Stimulated activated CD8-positive, alpha-beta memory T cell treated with anti-CD3 and anti-CD28 coated beads, Interleukin-15, amount 100 ng/mL, for 24 hours (primary cell): Measurements from ENCODE around the gene CIBAR2.

Experiments
- DNase-seq: peaks from one replicate; pipeline ENCODE4 v3.0.0-alpha.2; 2020; ENCODE audit warnings: low read depth

The CIBAR2 gene

DNA sequence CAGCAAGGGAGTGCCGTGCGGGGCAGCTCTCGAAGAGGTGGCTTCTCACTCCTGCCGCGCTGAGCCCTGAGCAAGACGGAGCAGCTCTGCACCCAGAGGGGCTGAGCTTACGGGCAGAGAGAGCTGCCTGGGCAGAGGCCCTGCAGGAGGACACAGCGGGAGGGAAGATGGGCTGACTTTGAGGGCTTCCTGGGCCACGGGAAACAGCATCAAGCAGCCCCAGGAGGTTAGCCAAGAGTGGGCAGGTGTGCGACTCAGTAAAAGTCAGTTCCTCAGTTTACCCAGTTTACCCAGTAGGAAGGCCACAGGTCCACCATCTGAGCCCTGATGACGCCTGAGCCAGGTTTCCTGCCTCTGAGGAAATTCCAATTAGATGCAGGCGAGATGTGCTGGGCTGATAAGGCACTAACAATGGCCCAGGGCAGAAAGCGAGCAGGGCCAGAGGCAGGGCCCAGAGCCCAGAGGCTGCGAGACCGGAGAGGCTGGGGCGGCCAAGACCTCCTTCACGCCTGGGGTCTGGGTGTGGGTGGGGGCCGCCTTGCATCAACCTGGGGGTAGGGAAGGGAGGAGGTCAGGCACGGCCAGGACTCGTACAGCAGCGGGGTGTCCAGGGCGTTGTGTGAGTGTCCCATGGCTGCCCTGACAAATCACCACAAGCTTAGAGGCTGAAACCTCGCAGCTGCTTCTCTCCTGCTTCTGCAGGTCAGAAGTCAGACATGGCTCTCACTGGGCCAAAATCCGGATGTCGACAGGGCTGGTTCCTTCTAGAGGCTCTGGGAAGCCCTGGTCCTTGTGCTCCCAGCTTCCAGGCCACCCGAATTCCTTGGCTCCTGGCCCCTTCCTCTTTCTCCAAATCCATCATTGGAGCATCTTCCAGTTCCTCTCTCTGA is 32.0 kb upstream of the CIBAR2 start:
- DNase-seq = no peak

DNA sequence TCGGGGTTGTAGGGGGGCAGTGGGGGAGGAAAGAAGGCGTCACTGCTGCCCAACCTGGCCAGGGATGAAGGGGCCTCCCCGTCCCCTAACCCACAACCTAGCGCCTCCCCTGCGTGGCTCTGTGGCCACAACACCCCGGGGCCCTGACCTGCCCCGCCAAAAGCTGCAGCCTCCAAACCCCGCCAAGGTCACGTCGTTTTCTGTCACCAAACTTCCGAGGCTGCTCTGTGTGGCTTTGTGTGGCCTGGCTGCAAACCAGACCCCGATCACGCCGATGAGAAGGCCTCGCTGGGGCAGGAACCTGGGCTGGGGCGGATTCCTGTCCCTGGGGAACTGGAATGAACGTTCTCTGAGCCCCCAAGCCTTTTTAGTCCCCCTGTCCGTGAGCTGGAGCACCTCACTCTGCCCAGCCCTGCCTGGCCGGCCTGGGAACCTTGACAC is 30.5 kb upstream of the CIBAR2 start:
- DNase-seq = no peak

DNA sequence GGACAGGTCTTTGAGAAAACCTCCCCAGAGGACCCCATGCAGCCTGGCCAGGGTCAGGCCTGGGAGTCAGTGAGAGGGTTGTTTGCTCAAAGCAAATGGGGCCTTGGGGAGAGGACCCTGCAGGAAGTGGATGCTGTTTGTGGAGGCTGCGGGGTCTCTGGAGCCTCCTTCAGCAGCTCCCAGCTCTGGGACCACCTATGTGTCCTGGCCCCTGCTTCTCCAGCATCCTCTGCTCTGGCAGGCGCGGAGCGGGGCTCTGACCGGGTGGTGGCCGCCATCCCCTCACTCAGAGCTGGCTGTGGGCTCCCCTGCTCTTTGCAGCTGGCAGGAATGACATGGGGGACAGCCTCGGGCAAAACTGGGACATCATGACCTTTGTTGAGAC is 29.8 kb upstream of the CIBAR2 start:
- DNase-seq = no peak

DNA sequence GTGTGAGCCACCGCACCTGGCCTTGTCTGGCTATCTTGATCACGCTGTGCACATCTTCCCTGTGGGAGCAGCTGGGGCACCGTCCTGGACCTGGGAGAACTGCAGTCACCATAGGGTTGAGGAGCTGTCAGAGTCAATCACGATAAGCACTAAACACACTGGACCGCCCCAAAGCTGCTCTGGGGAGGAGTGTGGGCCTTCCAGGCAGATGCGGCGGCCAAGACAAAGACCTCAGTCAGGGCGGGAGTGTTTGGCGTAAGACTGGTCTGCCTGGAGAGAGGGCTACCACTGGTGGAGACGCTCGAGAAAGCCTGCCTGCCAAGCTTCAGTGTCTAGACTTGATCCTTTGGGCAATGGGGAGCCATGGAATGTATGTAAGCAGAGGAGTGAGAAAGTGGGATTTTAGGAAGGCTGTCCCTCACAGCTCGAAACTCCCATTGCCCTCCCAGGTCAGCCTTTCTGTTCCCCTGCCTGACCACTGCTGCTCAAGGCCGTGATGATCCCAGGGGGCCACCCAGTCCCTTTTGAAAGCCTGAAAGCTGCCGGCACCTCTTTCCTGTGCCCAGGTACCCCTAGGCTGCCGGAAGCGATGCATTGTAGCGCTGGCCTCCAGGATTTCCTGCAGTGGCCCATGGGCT is 29.3 kb upstream of the CIBAR2 start:
- DNase-seq = no peak

DNA sequence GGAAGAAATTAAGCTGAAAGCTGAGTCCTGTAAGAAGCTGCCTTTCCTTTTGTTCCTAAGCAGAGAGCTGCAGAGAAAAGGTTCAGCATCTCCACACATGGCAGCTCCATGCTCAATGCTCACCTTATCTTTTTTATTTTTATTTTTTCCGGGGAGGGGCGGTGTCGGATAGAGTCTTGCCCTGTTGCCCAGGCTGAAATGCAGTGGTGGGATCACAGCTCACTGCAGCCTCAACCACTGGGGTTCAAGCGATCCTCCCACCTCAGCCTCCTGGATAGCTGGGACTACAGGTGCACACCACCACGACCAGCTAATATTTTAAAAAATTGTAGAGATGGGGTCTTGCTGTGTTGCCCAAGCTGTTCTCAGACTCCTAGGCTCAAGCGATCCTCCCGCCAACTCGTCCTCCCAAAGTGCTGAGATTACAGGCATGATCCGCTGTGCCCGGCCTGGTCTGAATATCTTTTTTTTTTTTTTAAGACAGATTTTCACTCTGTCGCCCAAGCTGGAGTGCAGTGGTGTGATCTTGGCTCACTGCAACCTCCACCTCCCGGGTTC is 28.3 kb upstream of the CIBAR2 start:
- DNase-seq = no peak

DNA sequence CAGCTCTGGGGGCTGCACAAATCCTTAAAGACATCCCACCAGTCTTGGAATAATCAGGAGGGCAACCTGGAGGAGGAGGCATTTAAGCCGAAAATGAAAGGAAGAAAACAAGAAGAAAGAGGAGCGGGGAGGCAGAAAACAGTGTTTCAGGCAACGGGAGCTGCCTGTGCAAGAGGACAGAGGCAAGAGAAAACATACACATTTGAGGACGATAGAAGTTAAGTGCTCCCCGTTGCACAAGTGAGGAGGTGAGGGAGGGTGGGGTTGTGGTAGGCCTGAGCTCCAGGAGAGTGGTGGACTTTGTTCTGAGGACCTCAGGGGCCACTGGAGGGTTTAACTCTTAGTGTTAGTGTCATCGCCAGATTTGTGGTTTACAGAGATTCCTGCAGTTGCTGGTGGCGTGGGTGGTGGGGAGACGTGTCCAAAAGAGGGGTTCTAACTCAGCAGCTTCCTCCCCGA is 27.6 kb upstream of the CIBAR2 start:
- DNase-seq = no peak

DNA sequence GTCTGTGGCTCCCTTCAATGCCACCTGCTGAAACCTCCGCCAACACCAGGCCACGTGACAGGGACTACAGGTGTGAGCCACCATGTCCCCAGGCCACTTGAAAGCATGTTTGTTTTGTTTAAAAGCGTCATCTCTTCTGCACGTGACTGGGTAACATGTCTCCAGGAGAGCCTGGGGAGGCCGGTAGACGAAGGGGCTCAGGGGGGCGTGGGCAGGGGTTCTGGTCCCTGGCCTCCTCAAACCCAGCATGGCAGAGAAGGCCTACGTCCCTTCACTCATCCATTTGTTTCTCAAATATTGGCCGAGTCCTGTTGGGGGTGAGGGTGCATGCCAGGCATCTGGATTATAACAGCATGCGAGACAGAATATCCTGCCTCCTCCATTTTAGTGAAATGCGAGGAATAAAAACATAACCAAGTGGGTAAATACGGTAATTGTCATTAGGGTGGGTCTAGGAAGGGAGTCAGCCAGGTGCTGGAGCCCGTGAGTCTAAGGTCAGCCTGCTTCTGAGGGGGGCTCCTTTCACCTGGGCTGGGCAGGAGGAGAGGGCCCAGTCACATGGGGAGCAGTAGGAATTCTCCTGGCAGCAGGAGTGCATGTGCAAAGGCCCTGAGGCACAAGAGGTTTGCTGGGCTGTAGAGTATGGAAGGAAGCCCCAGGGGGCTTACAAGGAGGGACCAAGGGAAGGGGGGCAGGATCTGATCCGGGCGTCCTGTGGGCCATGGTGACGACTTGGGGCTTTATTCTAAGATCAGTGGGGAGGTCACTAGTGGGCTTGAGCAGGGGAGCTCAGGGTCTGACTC is 26.8 kb upstream of the CIBAR2 start:
- no peak for DNase-seq

DNA sequence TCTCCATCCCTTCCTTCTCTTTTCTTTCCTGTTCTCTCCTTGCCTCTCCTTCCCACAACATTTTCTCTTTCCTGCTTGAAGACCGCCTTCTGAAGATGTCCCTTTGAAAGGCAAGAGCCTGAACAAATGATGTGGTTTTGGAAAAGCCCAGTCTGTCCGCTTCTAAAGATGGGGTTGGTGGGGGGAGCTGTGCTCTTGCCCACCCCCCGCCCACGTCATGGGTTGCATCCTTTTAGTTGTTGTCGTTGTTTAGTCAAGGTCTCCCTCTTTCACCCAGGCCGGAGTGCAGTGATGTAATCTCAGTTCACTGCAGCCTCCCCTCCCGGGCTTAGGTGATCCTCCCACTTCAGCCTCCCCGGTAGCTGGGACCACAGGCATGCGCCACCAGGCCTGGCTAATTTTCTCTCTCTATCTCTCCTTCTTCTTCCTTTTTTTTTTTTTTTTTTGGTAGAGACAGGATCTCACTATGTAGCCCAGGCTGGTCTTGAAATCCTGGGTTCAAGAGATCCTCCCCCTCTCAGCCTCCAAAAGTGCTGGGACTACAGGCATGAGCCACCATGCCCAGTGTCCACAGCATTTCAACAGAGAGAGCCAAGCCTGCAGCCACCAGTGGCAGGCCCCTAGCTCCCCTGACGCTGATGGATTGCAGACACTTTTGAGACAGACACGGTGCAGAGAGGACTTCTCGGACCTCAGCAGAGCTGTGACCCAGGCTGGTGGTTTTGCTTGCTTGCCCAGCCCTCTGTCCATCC is 26.0 kb upstream of the CIBAR2 start:
- no peak for DNase-seq

DNA sequence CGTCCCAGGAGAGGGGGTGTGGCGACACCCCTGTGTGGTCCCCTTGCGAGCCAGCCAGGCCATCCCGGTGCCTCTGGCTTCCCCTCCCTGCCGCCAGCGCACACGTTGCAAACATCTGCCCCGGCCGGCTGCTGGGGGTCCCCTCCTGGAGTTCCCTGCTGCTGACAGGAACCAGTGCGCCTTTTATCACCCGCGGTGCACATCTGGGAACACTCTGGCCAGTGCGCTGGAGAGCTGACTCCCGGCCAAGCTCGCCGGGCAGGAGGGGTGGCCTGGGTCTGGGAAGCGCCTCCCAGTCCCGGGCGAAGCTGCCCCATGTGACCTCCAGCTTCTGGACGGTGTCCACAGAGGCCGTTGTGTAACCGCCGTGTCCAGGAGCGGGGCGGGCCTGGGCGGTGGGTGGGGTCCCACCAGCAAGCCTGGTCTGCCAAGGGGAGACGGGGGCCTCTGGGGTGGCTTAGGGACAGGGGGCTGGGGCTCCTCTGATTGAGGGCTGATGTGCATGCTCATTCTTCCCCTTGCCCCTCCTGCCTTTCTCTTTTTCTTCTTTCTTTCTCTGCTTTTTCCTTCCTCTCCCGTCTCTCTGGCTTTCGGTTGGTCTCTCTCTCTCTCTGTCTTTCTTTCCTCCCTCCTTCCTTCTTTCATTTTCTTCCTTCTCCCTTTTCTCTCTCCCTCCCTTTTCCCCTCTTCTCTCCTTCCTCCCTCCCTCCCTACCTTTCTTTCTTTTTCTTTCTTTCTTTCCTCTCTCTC is 25.2 kb upstream of the CIBAR2 start:
- DNase-seq = no peak

DNA sequence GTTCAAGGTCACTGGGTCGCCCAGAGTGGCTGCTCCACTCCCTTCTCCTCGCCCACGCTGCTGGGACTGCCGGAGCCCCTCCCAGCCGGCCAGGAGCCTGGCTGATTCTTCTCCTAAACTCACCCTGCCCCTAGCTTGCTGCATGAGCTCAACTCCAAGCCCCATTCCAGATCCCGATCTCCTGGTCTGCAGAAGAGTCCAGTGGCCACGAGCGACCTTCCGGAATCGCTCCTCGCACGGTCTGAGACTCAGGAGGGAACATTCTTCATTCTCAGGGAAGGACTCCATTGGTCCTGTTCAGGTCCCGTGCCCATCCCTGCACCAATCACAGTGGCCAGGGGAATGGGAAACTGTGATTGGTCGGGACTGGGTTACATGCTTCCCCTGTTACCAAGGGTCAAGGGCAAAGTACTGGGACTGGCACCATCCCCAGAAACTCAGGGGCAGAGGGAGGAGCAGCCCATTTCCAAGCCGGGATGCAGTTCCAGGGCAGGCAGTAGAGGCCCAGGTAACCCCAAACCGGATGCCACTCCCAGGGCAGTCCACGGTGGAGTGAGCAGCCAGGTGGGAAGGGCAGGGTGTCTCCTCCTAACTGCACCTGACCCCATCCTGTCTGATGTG is 24.5 kb upstream of the CIBAR2 start:
- DNase-seq = no peak

DNA sequence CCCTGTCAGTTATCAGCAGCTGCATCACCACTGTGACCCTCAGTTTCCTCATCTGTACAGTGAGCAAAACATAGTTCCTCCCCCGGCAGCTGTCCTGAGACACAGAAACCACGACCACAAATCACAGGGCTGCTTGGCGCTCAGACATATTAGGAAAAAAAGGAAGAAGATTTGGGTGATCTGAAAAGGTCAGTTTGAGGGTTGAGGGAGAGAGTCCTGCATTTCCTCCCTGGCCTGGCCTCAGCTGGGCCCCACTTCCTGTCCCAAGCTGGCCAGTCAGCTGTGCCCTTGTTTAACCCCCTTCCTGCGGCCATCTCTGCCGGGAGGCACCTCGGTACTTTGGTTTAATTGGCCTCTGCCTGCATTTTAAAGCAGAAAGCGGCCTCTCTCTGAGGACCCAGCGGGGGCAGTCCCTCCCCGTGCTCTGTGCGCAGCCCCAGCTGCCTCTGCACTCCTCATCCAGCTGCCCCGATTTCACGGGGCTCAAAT is 24.0 kb upstream of the CIBAR2 start:
- DNase-seq = no peak

DNA sequence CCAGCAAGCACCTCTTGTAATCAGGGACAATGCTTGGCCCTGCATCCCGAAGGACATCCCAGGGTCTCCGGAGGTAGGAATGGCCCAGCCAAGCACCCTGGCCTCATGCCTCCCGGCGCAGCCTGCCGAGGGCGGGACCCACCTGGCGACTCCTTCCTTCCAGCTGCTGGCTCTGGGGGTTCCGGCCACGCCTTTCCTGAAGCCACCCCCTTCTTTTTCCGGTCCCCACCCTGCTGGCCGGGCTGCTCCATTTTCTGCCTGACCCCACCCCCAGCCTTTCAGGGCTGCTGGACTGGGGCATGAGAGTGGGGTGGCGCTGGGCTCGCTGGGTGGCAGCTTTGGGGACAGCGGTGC is 22.5 kb upstream of the CIBAR2 start:
- DNase-seq = no peak

DNA sequence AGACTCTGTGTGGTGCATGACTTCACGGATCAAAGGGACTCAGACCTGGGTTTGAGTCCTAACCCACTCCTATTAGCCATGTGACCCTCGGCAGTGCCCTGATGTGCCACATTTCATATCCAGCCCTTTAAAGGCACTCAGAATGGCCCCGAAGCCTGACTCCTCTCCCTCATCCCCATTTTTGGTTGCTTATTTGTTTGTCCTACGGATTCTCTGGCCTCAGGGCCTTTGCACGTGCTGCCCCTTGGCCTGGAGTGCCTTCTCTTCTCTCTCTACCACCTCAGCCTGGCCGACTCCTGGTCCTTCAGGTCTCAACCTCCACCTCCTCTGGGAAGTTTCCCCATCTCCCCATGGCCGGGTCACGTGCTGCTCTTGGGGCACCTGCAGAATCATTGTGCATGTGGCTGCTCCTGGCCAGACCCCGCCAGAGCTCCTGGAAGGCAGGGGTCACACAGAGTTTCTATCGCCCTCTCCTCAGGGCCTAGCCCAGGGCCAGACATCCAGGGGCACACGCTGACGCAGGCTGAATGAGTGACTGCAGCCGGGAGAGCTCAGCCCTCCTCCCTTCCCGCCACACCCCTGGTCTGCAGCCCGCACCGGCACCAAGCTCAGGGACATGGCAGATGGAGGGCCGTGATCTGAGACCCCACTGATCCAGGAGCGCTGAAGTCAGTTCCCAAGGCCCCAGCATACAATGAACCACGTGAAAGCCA is 22.0 kb upstream of the CIBAR2 start:
- DNase-seq = no peak

DNA sequence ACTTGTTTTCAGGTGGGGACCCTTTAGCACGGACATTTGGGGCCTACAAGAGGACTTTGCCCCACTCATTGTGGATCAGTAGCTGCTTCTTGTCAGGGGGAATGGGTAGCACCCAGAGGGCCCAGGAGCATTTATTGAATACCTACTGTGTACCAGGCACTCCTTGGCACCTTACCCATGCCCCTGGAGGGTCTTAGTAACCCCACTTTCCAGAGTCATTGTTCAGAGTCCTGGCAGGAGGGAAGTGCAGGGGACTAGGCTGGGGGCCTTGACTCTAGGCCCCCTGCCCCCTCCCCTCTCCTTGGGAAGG is 21.0 kb upstream of the CIBAR2 start:
- no peak for DNase-seq

DNA sequence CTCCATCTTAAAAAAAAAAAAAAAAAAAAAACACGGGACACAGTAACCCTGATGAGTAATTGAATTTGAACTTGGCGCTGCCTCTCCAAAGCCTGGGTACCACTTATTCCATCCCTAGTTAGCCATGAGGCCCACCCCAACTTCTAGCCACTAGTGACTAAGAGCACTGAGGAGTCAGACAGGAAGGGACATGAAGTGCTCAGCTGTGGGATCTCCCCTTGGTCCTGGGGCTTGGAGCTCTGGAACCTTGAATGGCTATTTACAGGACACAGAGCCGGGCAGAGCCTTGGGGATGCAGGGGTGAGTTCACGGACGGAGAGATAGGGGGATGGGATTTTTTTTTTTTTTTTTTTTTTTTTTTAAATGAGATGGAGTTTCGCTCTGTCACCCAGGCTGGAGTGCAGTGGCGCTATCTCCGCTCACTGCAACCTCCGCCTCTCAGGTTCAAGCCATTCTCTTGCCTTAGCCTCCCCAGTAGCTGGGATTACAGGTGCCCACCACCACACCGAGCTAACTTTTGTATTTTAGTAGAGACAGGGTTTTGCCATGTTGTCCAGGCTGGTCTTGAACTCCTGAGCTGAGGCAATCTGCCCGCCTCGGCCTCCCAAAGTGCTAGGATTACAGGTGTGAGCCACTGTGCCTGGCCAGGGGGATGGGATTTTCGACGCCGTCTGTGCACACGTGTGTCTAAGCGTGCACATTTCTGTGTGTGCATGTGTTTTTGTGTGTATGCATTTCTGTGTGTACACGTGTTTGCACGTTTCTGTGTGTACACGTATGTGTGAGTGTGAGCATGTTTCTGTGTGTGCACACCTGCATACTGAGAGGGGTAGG is 20.4 kb upstream of the CIBAR2 start:
- DNase-seq = no peak

DNA sequence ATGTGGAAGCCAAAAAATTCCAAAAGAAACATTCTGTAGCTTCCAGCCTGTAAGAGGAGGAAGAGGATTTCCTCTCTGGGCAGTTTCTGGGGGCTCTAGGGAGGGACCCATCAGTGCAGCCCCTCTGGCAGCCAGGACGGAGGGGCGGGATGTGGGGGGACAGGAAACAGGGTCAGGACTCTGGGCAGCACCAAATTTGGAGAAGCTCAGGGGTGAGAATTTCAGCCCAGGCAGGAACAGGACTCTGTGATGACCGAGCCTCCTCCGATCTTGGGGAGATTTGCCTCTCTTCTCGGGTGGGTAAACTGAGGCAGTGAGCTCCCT is 18.4 kb upstream of the CIBAR2 start:
- no peak for DNase-seq

DNA sequence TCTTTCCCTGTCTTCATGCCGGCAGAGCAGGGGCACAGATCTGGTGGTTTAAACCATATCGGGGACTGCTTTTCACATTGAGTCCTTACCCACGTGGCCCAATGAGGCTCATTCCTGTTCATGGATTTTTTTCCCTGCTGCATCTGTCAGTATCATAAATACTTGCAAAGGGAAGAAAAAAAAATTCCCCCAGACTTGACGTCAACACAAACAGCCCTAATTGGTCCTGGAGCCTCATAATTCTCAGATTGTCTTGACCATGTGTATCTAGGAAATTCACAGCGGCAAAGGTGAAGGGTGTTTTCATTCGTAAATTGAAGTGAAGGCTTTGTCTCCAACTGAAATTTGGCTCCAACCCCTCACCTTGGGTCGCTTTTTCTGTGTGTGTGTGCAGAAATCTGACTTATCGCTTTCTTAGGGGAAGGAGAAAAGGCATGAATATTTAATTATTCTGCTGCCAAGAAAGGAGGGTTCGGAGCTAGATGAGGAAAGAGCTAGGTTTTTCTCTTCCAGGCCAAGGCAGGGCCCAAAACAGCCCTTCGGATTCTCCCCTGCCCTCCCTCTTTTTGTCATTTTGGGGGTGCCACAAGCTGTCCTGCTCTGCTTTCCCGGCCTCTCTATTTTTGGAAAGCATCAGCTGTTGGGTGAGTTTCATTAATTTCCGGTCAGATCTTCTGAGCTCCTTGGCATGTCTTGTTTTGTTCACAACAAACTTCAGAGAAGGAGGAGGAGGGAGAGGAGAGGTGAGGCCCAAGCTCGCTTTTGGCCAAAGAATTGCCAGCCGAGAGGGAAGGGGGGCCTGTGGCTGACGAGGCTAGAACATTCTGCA is 17.8 kb upstream of the CIBAR2 start:
- no peak for DNase-seq
